Measurements from ENCODE around the gene CREB5.
"Not testable (repeated sequence)": the region's sequence is repeated elsewhere in the genome, so short reads cannot be mapped to it uniquely, and the experiment has no call there.

Gene CREB5

DNA sequence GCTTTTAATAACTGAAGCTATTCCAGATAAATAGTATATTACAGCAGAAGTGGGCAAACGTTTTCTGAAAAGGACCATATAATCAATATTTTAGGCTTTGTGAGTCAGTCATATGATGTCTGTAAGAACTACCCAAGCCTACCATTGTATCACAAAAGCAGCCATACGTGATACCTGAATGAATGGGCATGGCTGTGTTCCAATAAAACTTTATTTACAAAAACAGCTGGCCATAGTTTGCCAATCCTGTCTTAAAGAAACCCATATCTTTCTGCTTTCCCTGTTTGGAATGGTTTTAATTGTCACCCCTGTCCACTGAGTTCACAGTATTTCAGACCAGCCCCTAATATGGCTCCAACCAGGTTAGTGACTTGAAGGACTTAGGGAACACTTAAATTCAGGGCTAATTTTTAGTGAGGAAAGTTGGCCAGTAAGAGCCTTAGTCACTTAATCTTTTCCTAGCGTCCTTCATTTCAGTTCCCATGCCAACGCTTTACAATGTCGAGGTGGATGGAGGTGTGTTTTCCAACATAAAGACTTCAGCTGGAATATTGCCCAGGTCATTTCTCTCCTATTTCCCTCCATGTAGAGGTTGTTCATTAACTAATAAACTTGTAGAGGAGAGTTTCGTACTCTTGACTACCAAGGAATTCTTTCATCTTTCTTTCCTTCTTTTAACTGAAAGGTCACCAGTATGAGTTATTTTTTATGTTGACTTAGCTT lies 361.3 kb downstream of the CREB5 start:
- DNase-seq (ENCODE audit: low read depth in 1 of 2, low spot score in 1 of 2), result no peak

- DNase-seq (ENCODE audit: low read depth in 1 of 2, low spot score in 1 of 2), result no peak
Measured at GRCh38 chr7:28774261-28774988, 362.1 kb downstream of the CREB5 start.

DNA sequence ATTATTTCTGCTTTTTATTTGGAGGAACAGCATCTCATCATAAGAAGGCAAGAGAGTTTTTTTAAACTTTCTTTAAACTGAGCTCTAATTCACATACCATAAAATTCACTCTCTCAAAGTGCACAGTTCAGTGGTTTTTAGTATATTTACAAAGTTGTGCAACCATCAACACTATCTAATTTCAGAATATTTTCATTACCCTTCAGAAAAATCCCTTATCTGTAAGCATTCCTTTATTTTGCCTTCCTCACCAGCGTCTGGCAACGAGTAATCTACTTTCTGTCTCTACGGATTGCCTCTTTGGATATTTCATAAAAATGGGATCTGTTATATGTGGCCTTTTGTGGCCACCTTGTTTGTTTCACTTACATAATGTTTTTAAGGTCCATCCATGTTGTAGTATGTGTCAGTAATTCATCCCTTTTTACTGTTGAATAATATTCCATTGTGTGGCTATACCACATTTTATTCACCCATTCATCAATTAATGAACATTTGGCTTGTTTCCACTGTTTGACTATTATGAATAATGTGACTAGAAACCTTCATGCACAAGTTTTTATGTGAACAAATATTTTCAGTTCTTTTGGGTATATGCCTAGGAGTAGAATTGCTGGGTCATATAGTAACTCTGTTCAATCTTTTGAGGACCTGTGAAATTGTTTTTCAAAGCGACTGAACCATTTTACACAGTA lies 364.3 kb downstream of the CREB5 start:
- DNase-seq (ENCODE audit: low read depth in 1 of 2, low spot score in 1 of 2), result no peak

DNA sequence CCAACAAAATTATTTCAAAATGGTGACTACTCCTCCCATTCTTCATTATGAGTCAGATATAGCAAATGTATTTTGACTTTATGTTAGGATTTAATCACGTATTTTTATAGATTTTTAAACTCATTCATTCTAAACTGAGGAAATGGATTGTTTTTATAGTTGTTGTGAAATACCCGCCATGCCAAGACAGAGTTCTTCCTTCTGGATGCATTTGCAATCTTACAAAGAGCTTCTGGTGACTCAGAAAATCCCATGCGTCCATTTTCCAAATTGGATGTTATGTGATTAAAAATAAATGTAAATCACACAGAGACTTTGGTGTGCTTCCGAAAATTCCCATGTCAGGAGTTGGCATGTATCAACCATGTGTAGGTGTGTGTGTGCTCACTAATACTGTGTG lies 366.5 kb downstream of the CREB5 start:
- no peak for DNase-seq (ENCODE audit: low read depth in 1 of 2, low spot score in 1 of 2)

DNA sequence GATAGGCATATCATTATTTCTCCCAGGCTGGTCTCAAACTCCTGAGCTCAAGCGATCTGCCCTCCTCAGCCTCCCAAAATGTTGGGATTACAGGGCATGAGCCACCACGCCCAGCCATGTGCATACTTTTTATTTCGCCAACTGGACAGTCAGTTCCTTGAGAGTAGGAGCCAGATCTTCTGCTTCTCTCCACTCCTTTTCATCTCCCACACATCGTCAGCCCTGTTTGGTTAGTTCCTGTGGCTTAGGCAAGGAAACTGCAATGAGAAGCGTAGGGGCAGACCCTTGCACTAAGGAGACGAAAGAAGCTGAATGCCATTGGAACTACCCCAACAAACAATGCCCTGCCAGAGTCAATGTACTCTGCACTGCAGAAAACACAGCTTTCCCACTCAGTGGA lies 367.6 kb downstream of the CREB5 start:
- no peak for DNase-seq (ENCODE audit: low read depth in 1 of 2, low spot score in 1 of 2)

DNA sequence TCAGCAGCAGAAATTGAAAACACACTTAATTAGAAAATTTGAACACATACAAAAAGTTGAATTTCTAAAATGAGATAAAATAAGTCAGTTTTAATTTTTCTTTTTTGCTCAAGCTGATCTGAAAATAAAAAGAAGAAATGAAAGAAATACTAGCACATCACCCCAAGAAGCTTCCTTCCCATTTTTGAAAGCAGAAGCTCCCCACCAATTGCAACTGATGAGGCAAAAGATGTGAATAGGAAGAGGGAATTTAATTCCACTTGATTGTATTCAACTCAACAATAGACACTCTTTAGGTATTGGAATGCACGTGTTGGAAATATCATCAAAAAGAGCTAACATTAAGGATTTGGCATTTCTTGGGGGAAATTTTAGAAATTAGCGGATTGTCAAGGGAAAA lies 370.0 kb downstream of the CREB5 start:
- DNase-seq (ENCODE audit: low read depth in 1 of 2, low spot score in 1 of 2), result no peak

GRCh38 chr7:28784171-28784902 lies 372.0 kb downstream of the CREB5 start:
- no peak for DNase-seq (ENCODE audit: low read depth in 1 of 2, low spot score in 1 of 2)

DNA sequence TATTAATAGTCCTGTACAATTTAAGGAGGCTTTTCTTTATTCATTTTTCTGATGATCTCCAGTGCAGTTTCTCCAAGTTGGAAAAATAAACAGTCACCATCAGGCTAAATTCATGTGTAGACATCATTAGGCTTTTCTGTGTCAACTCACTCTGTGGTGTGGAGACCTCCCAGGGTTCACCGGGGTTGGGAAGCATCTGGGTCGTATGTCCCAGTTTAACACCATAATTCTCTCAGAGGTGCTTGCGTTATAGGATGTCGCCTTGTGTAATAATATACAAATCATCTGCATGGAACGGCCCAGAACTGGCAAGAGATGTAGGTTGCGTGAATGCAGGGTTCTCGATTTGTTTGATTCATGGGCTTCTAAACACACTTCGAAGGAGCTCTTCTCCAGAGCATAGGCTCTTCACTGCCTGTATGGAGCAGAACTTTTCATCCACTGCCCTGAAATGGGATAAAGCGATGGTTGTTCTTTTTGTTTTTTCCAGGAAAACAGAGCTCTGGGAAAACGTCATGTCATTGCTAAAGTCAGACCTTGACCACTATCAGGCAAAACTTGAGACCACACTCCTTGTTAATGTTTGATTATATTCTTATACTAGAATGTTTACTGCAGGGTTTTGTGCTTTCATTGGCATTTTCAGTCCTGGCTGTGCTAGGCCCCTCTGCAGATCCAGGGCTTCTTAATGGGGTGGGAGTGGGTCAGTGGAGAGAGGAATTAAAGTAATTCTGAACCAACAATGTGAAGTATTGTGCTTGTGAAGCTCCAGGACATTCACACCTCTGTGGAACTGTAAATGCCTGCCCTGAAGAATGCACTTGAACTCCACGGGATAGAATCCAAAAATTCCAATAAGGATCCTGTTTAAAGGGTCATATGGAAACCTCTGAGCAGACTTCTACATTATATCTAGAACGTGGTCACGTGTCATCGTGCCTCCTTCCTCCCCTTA lies 373.0 kb downstream of the CREB5 start:
- DNase-seq (ENCODE audit: low read depth in 1 of 2, low spot score in 1 of 2), result no peak

DNA sequence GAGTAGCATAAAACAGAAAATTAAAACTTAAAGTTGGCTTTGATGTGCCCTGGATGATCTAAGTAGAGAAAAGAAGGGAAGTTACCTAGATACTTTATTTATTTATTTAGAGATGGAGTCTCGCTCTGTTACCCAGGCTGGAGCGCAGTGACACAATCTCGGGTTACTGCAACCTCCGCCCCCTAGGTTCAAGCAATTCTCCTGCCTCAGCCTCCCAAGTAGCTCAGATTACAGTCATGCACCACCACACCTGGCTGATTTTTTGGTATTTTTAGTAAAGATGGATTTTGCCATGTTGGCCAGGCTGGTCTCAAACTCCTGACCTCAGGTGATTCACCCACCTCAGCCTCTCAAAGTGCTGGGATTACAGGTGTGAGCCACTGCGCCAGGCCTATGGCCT lies 373.8 kb downstream of the CREB5 start:
- DNase-seq (ENCODE audit: low read depth in 1 of 2, low spot score in 1 of 2), result not testable (repeated sequence)

DNA sequence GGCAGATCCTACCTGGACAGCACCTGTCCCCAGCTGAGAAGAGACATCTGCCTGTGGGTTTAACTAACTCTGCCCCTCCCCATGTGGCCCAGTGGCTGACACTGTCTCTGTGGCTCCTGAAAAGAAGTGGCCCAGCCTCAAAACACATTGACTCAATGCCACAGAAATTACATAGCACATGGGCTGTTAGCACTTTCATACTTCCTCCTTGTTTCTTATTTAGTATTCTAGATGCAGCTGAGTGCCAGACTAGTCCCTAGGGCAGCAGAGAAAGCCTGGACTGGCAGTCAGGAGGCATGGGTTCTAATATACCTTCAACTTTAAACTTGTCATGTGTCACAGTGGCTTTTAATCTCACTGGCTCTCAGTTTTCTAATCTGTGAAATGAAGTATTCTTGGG lies 374.8 kb downstream of the CREB5 start:
- DNase-seq (ENCODE audit: low read depth in 1 of 2, low spot score in 1 of 2), result no peak

GRCh38 chr7:28790467-28790866 lies 378.1 kb downstream of the CREB5 start:
- no peak for DNase-seq (ENCODE audit: low read depth in 1 of 2, low spot score in 1 of 2)

DNA sequence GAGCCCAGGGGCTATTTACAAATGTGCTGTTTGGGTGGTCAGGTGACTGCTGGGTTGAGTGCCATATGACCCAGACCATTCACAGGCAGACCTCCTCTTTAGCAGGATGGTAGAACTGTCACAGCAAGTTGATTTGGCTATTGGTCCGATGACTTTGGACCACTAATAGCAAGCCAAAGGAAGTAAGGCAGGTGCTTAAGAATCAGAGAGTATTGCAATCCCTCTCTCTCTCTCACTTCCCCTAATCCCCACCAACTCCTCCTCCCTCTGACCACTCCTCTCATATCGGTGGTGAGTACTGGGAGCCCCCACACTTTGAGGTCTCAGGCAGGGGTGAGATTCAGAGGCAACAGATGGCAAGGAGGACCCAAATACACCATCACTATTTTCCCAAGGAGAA lies 380.5 kb downstream of the CREB5 start:
- DNase-seq (ENCODE audit: low read depth in 1 of 2, low spot score in 1 of 2), result no peak

- no peak for DNase-seq (ENCODE audit: low read depth in 1 of 2, low spot score in 1 of 2)
Measured at GRCh38 chr7:28793381-28794085, 381.2 kb downstream of the CREB5 start.

DNA sequence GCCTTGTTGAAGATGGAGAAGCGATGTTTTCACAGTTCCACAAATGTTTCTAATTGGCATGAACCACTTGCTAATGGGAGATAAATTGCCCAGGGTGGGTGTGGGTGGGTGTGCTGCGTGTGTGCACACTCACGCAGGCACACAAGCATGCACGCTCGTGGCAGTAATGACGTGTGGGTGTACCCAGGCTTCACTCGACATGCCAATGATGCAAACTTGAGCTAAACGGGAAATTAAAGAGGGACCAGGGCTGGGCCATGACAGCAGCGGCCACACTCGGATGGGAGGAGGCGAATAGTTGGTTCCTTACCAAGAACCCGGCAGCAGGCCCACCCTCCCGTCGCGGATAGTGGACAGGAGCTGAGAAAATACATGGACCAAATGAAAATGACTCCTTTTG lies 386.0 kb downstream of the CREB5 start:
- no peak for DNase-seq (ENCODE audit: low read depth in 1 of 2, low spot score in 1 of 2)

- no peak for DNase-seq (ENCODE audit: low read depth in 1 of 2, low spot score in 1 of 2)
Measured at GRCh38 chr7:28799619-28800018, 387.3 kb downstream of the CREB5 start.

- DNase-seq (ENCODE audit: low read depth in 1 of 2, low spot score in 1 of 2), result no peak
Measured at GRCh38 chr7:28800150-28800549, 387.8 kb downstream of the CREB5 start.

GRCh38 chr7:28802450-28802849 lies 390.1 kb downstream of the CREB5 start:
- DNase-seq (ENCODE audit: low read depth in 1 of 2, low spot score in 1 of 2), result no peak

- DNase-seq (ENCODE audit: low read depth in 1 of 2, low spot score in 1 of 2), result no peak
Measured at GRCh38 chr7:28804157-28804556, 391.8 kb downstream of the CREB5 start.

DNA sequence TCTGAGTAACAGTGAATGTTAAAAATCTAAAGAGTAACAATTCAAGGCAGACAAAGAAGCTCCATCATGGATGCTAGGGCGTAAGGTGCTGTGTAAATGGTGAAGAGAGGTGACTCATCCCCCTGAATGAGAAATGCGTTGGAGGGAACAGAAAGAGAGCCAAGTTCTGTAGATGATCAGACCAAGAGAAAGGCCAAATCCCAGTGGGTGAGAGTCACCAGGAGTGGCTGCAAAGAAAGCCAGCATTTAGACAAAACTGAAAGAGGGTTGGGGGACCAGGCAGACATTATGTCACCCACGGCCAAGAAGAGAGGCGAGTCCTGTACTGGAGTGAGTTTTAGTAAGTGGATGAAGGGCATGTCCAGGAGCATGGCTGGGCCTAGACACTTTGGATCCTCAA lies 392.7 kb downstream of the CREB5 start:
- no peak for DNase-seq (ENCODE audit: low read depth in 1 of 2, low spot score in 1 of 2)

DNA sequence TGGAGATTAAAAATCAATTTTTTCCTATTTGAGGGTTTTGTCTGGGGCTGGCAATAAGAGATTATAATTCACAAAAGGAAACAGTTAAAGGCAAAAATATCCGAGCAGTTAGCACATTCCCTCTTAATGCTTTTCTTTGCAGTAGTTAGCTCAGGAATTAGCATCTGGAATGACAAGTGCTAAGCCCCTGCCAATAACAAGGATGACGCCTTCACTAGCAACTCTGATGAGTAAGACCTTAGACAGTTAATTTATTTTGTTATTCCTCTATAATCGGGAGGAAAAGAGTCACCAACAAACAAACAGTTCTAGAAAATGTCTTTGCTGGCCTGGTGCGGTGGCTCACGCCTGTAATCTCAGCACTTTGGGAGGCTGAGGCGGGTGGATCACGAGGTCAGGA lies 394.5 kb downstream of the CREB5 start:
- no peak for DNase-seq (ENCODE audit: low read depth in 1 of 2, low spot score in 1 of 2)
